Muscle layer of duodenum (tissue), 2 donors: ENCODE results near the gene CBS.
"Not testable (repeated sequence)": the region's sequence is repeated elsewhere in the genome, so short reads cannot be mapped to it uniquely, and the experiment has no call there.

ENCODE experiments used
- H3K27ac ChIP-seq: one replicate; pipeline ENCODE4 v1.7.0; 2013; ENCODE audit warnings: mild to moderate bottlenecking, low read length
- H3K27me3 ChIP-seq: one replicate; pipeline ENCODE4 v1.7.0; 2013; ENCODE audit warnings: low read depth, mild to moderate bottlenecking, control low read depth, low read length
- H3K36me3 ChIP-seq, 2 donors: one replicate each; pipeline ENCODE4 v1.7.0; 2013; ENCODE audit warnings: low read length in 2 of 2, control low read depth in 1 of 2, mild to moderate bottlenecking in 1 of 2; ENCODE audit not compliant: insufficient read depth in 2 of 2, control insufficient read depth in 1 of 2
- H3K4me1 ChIP-seq, 2 donors: one replicate each; pipeline ENCODE4 v1.7.0; 2013; ENCODE audit warnings: low read length in 2 of 2, mild to moderate bottlenecking in 2 of 2, control low read depth in 1 of 2, moderate library complexity in 1 of 2; ENCODE audit not compliant: insufficient read depth in 2 of 2, control insufficient read depth in 1 of 2
- H3K4me3 ChIP-seq, 2 donors: one replicate each; pipeline ENCODE4 v1.7.0; 2013; ENCODE audit warnings: low read length in 2 of 2, low read depth in 1 of 2, mild to moderate bottlenecking in 1 of 2
- H3K9me3 ChIP-seq, 2 donors: one replicate each; pipeline ENCODE4 v1.7.0; 2013; ENCODE audit warnings: low read length in 2 of 2, control low read depth in 1 of 2, mild to moderate bottlenecking in 1 of 2; ENCODE audit not compliant: control insufficient read depth in 1 of 2
- donor health status: healthy.

CBS gene

DNA sequence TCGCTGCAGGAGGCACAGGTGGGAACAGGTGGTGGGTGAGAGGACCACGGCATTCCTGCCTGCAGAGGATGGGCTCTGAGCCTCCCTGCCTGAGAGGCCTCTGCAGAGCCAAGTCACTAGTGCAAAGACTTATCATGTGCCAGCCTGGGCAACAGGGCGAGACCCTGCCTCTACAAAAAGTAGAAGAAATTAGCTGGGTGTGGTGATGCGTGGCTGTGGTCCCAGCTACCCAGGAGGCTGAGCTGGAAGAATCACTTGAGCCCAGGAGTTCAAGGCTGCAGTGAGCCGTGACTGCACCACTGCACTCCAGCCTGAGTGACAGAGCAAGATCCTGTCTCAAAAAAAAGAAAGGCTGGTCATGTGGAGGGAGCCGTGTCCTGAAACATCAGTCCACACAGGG lies 54.9 kb downstream of the CBS start:
- H3K36me3 ChIP-seq: peaks cover 54 to 60% of the 10 kb centered on the region in 2 donors

DNA sequence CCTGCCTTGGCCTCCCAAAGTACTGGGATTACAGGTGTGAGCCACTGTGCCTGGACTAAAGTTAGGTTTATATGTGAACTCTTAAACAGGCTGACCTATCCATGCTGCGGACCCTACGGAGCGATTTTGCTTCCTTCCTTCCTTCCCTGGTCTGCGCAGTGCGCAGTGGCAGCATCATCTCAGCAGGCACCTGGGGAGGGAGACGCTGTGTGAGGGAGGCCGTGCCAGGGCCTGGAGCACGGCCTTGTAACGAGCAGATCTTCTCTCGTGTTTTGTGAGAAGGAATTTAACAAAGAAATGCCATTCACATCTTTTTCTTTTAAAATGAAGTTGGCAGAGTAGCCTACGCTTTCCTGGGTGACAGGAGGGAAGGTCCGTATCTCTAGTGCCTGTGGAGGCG lies 55.5 kb downstream of the CBS start:
- no peaks in the 10 kb centered on the region for H3K27me3 ChIP-seq
- H3K4me1 ChIP-seq: no peaks in the 10 kb centered on the region
- no peaks in the 10 kb centered on the region for H3K9me3 ChIP-seq
- peaks cover 49 to 56% of the 10 kb centered on the region in 2 donors for H3K36me3 ChIP-seq
- no peak overlapping the region for H3K27ac ChIP-seq
- H3K4me3 ChIP-seq: no peak overlapping the region

More for the DNA sequence above, 54.9 kb downstream of the CBS start:
- no peaks in the 10 kb centered on the region for H3K9me3 ChIP-seq
- H3K27ac ChIP-seq: no peak overlapping the region
- no peaks in the 10 kb centered on the region for H3K4me1 ChIP-seq
- no peak overlapping the region for H3K4me3 ChIP-seq
- H3K27me3 ChIP-seq: no peaks in the 10 kb centered on the region

DNA sequence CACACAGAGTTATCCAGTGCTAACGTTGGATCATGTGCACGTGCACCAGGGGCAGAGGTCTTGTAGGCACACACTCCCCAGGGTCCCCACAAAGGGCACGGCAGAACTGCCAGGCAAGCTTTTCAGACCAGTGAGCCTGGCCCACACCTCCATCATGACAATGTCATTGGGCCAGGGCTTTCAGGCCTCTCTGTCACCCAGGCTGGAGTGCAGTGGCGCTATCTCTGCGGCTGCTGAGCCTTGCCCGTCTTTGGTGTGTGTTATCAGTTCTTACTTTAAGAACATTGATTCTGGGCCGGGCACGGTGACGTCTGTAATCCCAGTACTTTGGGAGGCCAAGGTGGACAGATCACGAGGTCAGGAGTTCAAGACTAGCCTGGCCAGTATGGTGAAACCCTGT lies 57.1 kb downstream of the CBS start:
- Histone ChIP-seq H3K36me3 (peaks cover 45 to 53% of the 10 kb centered on the region in 2 donors), H3K27ac (no peak overlapping the region), H3K27me3 (no peaks in the 10 kb centered on the region), H3K9me3 (no peaks in the 10 kb centered on the region), H3K4me3 (no peak overlapping the region), H3K4me1 (no peaks in the 10 kb centered on the region)

DNA sequence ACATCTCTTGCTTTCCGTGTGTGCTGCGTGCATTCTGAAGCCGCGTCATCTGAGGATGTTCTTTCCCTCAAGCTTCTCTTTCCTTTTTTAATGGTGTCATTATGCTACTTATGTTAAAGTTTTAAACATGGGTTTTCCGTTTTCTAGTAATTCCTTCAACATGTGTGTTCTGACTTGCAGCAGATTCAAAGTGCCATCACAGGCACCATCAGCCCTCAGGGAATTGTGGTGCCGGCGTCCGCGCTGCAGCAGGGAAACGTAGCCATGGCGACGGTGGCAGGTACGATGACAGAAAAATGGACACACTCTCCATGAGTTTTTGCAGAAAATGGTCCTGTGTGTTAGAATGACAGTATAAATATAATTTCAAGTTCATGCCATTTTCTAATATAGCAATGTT lies 58.9 kb downstream of the CBS start:
- Histone ChIP-seq H3K27me3 (no peaks in the 10 kb centered on the region), H3K27ac (no peak overlapping the region), H3K4me3 (no peak overlapping the region), H3K4me1 (no peaks in the 10 kb centered on the region), H3K9me3 (no peaks in the 10 kb centered on the region), H3K36me3 (peaks cover 36 to 53% of the 10 kb centered on the region in 2 donors)

DNA sequence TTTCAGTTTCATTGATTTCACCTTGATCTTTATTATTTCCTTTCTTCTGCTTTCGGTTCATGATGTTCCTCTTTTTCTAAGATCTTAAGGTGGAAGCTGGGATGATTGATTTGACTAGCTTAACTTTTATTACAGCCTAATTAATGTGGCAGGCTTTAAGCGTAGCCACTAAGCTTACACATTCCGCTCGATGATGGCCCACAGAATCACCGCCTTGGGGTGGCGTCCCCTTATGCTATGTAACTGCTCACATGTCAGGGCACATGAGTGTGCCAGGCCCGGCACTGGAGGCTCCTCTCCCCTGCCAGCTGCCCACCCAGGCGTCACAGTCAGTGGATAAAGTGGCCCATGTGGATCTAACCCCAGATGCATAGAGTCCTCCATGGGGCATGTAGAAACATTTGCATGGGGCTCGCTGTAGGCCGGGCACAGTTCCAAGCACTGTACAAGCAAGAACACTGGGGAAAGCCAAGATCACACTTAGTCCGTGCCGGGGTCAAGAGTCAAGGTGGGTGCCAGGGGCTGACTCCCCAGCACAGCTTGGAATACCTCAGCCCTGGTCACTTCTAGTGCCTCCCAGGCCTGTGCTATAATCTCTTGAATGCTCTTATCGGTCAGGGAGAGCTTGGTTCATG lies 59.6 kb downstream of the CBS start:
- Histone ChIP-seq H3K27me3 (no peaks in the 10 kb centered on the region), H3K27ac (no peak overlapping the region), H3K4me1 (no peaks in the 10 kb centered on the region), H3K4me3 (no peak overlapping the region), H3K9me3 (no peaks in the 10 kb centered on the region), H3K36me3 (peaks cover 30 to 51% of the 10 kb centered on the region in 2 donors)

DNA sequence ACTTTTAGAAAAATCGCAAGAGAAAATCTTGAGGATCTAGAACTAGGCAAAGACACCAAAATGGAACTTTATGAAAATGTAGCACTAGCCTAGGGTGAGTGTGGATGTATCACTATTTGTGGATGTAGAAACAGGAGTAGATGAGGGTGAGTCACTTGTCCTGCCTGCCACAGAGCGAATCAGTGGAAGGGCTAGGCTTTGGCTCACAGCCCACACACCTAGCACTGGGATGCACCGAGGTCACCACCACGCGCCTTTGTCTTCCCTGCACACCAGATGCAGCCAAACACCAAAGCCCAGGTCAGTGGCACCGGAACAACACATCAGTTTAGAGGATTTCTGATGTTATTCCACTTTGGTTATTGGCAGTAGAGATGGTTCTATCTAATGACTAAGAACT lies 63.0 kb downstream of the CBS start:
- H3K4me3 ChIP-seq: no peak overlapping the region
- no peaks in the 10 kb centered on the region for H3K4me1 ChIP-seq
- peaks cover 18 to 46% of the 10 kb centered on the region in 2 donors for H3K36me3 ChIP-seq
- no peaks in the 10 kb centered on the region for H3K9me3 ChIP-seq
- no peak overlapping the region for H3K27ac ChIP-seq
- H3K27me3 ChIP-seq: no peaks in the 10 kb centered on the region

DNA sequence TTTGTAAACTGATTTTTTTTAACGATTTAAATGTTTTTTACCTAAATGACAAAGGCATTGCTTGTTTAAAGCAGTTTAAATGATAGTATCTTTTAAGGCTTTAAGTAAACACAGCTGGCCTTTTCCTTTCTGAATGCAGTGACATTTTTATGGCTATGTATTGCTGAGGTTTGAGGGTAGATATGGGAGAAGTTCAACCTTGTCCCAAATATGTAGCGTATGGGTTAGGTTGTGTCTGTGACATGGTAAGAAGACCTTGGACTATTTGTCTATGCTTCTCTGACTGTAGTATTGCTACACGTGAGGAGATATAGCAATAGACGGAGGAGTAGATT lies 68.8 kb downstream of the CBS start:
- no peak overlapping the region for H3K27ac ChIP-seq
- H3K36me3 ChIP-seq: peaks cover 7 to 19% of the 10 kb centered on the region in 2 donors
- H3K4me3 ChIP-seq: no peak overlapping the region
- no peaks in the 10 kb centered on the region for H3K27me3 ChIP-seq
- no peaks in the 10 kb centered on the region for H3K9me3 ChIP-seq
- H3K4me1 ChIP-seq: no peaks in the 10 kb centered on the region

DNA sequence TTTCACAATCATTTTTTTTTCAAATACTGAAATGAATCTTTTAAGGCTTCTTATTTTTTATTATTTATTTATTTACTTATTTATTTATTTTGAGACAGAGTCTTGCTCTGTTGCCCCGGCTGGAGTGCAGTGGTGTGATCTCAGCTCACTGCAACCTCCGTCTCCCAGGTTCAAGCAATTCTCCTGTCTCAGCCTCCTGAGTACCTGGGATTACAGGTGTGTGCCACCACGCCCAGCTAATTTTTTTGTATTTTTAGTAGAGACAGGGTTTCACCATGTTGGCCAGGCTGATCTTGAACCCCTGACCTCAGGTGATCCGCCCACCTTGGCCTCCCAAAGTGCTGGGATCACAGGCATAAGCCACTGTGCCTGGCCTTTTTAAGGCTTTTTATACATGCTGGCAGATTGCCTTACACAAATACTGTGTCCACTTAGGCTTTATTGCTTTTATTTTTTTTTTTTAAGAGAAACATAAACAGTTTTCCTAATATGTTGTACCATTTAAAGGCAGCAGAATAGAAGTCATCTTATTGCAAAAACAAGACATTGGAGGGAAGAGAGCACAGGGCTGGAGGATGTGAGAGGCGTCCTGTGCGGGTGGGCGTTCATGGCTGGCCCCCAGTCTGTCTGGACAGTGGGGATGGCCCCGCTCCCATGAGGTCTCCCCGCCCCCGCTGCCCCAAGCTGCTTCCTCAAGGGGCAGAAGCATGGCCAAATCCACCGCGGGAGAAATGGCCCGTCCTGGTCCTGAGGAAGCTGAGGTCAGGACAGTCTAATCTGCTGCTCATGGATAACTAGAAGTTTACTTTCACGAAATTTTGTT lies 69.4 kb downstream of the CBS start:
- H3K9me3 ChIP-seq, H3K4me3 ChIP-seq, H3K27me3 ChIP-seq, H3K4me1 ChIP-seq, H3K27ac ChIP-seq: not testable (repeated sequence)
- peaks cover 7 to 14% of the 10 kb centered on the region in 2 donors for H3K36me3 ChIP-seq

DNA sequence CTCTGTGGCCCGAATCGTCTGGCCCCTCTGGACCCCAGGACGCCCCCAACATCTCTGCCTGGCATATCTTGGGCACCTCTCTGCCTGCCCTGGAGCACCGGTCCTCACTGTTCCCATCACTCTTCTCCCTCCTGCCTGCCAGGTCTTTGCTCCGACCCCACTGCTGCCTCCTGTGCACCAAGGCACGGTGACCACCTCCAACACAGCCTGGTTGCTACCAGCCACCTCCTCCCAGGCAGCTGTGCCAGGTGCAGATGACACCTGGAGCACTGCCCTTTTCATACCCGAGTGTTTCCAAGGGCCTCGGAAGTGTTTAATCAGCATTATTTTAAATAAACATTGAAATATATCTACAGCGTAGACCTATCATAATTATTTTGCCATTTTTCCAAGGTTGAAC lies 70.0 kb downstream of the CBS start:
- no peaks in the 10 kb centered on the region for H3K9me3 ChIP-seq
- no peak overlapping the region for H3K27ac ChIP-seq
- H3K27me3 ChIP-seq: no peaks in the 10 kb centered on the region
- H3K4me3 ChIP-seq: no peak overlapping the region
- H3K36me3 ChIP-seq: peaks cover 7 to 13% of the 10 kb centered on the region in 2 donors
- H3K4me1 ChIP-seq: peaks cover 0 to 8% of the 10 kb centered on the region in 2 donors

DNA sequence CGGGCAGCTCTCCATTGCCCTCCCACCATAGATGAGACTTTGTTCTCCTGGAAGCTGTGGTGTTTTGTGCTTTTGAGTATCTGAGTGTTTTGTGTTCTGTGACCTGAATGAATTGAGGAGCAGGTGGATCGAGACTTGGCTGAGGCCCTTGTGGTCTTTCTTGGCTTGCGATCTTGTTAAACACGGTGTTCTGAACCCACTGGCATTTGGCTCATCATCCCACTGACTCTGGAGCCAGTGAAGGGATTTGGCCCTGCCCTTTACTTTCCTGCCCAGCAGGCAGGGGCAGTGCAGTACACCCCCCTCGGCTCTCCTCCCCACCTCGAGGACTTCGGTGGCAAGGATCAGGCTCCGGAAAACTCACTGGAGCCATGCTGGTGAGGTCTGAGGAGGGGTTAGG lies 70.7 kb downstream of the CBS start:
- Histone ChIP-seq H3K36me3 (peaks cover 7 to 11% of the 10 kb centered on the region in 2 donors), H3K9me3 (no peaks in the 10 kb centered on the region), H3K27me3 (no peaks in the 10 kb centered on the region), H3K27ac (no peak overlapping the region), H3K4me1 (peaks cover 0 to 8% of the 10 kb centered on the region in 2 donors), H3K4me3 (no peak overlapping the region)
